Neutrophil (primary cell): ENCODE data around the gene DNAJB8.

ENCODE experiments used
- H3K27ac ChIP-seq: fragments of 200-600 bp; sonication (generic); 2 replicates; pipeline ENCODE4 v1.5.1; 2016; ENCODE audit warnings: mild to moderate bottlenecking, moderate library complexity
- H3K27me3 ChIP-seq: fragments of 200-600 bp; sonication (generic); 2 replicates; pipeline ENCODE4 v1.6.0; 2016; ENCODE audit warnings: mild to moderate bottlenecking
- H3K36me3 ChIP-seq: fragments of 200-600 bp; sonication (generic); 2 replicates; pipeline ENCODE4 v1.5.1; 2017
- H3K4me1 ChIP-seq, 2 experiments: fragments of 200-600 bp in 1 of 2; sonication (generic) in 1 of 2; 1 replicate in 1 of 2; 2 replicates in 1 of 2; pipeline versions ENCODE4 v1.5.1 to v1.6.1; 2013 to 2016; ENCODE audit warnings: low read depth in 1 of 2, low read length in 1 of 2, mild to moderate bottlenecking in 1 of 2, moderate library complexity in 1 of 2; ENCODE audit not compliant: control insufficient read depth in 1 of 2, insufficient read depth in 1 of 2
- H3K4me3 ChIP-seq, 2 experiments: fragments of 200-600 bp in 1 of 2; sonication (generic) in 1 of 2; 1 replicate in 1 of 2; 2 replicates in 1 of 2; pipeline ENCODE4 v1.5.1; 2013 to 2016; ENCODE audit warnings: low read depth in 1 of 2, low read length in 1 of 2, mild to moderate bottlenecking in 1 of 2, moderate library complexity in 1 of 2
- H3K9me3 ChIP-seq: fragments of 200-600 bp; sonication (generic); 2 replicates; pipeline ENCODE4 v1.5.1; 2016
- CTCF ChIP-seq: fragments of 200-600 bp; sonication (generic); IDR thresholded peaks from 2 replicates; pipeline ENCODE4 v1.5.1; 2016; ENCODE audit warnings: antibody characterized with exemption

The DNAJB8 gene

GRCh38 chr3:128421439-128421836 lies 45.3 kb downstream of the DNAJB8 start:
- Histone ChIP-seq H3K4me3 (no peak overlapping the region), H3K27ac (no peak overlapping the region), H3K36me3 (no peaks in the 10 kb centered on the region), H3K27me3 (peaks cover 11% of the 10 kb centered on the region), H3K4me1 (peaks cover 5 to 8% of the 10 kb centered on the region in 2 experiments), H3K9me3 (no peaks in the 10 kb centered on the region)
- TF ChIP-seq CTCF: no peak

- H3K27ac ChIP-seq: no peak overlapping the region
- H3K27me3 ChIP-seq: peaks cover 5% of the 10 kb centered on the region
- no peak overlapping the region for H3K4me3 ChIP-seq
- TF ChIP-seq CTCF: no peak
- H3K36me3 ChIP-seq: no peaks in the 10 kb centered on the region
- H3K9me3 ChIP-seq: no peaks in the 10 kb centered on the region
- peaks cover under 1 to 8% of the 10 kb centered on the region in 2 experiments for H3K4me1 ChIP-seq
Measured at GRCh38 chr3:128420720-128421438, 45.8 kb downstream of the DNAJB8 start.

- Histone ChIP-seq H3K4me3 (no peak overlapping the region), H3K4me1 (peaks cover 7 to 14% of the 10 kb centered on the region in 2 experiments), H3K27ac (no peak overlapping the region), H3K36me3 (no peaks in the 10 kb centered on the region), H3K9me3 (no peaks in the 10 kb centered on the region), H3K27me3 (no peaks in the 10 kb centered on the region)
- no peak for TF ChIP-seq CTCF
Measured at GRCh38 chr3:128420289-128420688, 46.4 kb downstream of the DNAJB8 start.

- Histone ChIP-seq H3K4me3 (no peak overlapping the region), H3K36me3 (no peaks in the 10 kb centered on the region)
Measured at GRCh38 chr3:128419311-128419710, 47.4 kb downstream of the DNAJB8 start.

GRCh38 chr3:128418900-128419299 lies 47.8 kb downstream of the DNAJB8 start:
- H3K4me3 ChIP-seq: no peak overlapping the region
- no peaks in the 10 kb centered on the region for H3K9me3 ChIP-seq
- H3K36me3 ChIP-seq: no peaks in the 10 kb centered on the region
- TF ChIP-seq CTCF: no peak
- H3K4me1 ChIP-seq: peaks cover 13 to 24% of the 10 kb centered on the region in 2 experiments
- H3K27ac ChIP-seq: no peak overlapping the region
- H3K27me3 ChIP-seq: no peaks in the 10 kb centered on the region

More at GRCh38 chr3:128419311-128419710, 47.4 kb downstream of the DNAJB8 start:
- H3K27me3 ChIP-seq: no peaks in the 10 kb centered on the region
- no peak for TF ChIP-seq CTCF
- peaks cover 13 to 24% of the 10 kb centered on the region in 2 experiments for H3K4me1 ChIP-seq
- no peaks in the 10 kb centered on the region for H3K9me3 ChIP-seq
- no peak overlapping the region for H3K27ac ChIP-seq
